WERI-Rb-1 (cell line): ENCODE results near the gene ADAMTS2.

Experiments
- DNase-seq: peaks from one replicate; pipeline ENCODE4 v3.0.0-alpha.2; 2020
- H3K27ac ChIP-seq: fragments of 250-450 bp; sonication (Bioruptor Pico); 2 replicates; pipeline ENCODE4 v1.5.1; 2020; ENCODE audit warnings: mild to moderate bottlenecking, moderate library complexity
- H3K27me3 ChIP-seq: fragments of 250-450 bp; sonication (Bioruptor Pico); 2 replicates; pipeline ENCODE4 v1.5.1; 2021; ENCODE audit warnings: mild to moderate bottlenecking, low read depth, moderate library complexity; ENCODE audit not compliant: insufficient read depth, severe bottlenecking
- H3K36me3 ChIP-seq: fragments of 250-450 bp; sonication (Bioruptor Pico); 2 replicates; pipeline ENCODE4 v1.5.1; 2020; ENCODE audit warnings: mild to moderate bottlenecking, moderate library complexity
- H3K4me3 ChIP-seq: 2 replicates; pipeline ENCODE4 v1.5.1; 2011; ENCODE audit warnings: low read depth, mild to moderate bottlenecking, control low read depth, low read length
- H3K9me3 ChIP-seq: fragments of 250-450 bp; sonication (Bioruptor Pico); 2 replicates; pipeline ENCODE4 v1.5.1; 2021; ENCODE audit warnings: mild to moderate bottlenecking, moderate library complexity; ENCODE audit not compliant: severe bottlenecking
- TF ChIP-seq, protein P1 (sequence below): IDR thresholded peaks from 2 replicates; pipeline ENCODE4 v1.5.1; 2011; ENCODE audit warnings: low read depth, mild to moderate bottlenecking, control low read depth, inconsistent platforms, low read length

Gene ADAMTS2

DNA sequence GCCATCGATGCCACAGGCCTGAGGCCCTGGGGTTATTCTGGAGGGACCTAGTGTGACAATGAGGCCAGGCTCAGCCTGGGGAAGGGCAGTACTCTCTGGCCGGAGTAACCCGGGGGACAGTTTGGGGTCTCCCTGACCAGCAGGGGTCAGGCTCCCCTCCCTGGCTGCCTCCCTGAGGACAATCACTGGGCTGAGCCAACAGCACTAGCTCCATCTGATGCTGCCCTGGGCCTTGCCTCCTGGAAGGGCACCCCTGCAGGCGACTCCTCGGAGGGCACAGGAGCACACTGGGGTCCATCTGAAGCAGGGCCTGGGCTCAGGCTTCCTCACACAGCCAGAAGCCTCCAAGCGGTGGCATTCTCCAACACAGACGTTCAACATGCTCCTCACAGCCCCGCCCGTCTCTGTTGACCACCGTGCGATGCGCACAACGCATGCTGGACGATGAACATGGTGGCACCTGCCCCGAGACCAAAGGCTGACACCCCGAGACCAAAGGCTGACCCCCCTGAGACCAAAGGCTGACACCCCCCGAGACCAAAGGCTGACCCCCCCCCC lies 68.3 kb downstream of the ADAMTS2 start:
- DNase-seq: no peak
- Histone ChIP-seq H3K27me3 (no peaks in the 10 kb centered on the region), H3K9me3 (no peaks in the 10 kb centered on the region), H3K36me3 (no peaks in the 10 kb centered on the region), H3K4me3 (no peak overlapping the region), H3K27ac (no peak overlapping the region)
- TF ChIP-seq, protein P1, sequence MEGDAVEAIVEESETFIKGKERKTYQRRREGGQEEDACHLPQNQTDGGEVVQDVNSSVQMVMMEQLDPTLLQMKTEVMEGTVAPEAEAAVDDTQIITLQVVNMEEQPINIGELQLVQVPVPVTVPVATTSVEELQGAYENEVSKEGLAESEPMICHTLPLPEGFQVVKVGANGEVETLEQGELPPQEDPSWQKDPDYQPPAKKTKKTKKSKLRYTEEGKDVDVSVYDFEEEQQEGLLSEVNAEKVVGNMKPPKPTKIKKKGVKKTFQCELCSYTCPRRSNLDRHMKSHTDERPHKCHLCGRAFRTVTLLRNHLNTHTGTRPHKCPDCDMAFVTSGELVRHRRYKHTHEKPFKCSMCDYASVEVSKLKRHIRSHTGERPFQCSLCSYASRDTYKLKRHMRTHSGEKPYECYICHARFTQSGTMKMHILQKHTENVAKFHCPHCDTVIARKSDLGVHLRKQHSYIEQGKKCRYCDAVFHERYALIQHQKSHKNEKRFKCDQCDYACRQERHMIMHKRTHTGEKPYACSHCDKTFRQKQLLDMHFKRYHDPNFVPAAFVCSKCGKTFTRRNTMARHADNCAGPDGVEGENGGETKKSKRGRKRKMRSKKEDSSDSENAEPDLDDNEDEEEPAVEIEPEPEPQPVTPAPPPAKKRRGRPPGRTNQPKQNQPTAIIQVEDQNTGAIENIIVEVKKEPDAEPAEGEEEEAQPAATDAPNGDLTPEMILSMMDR: peak; percentile 48

DNA sequence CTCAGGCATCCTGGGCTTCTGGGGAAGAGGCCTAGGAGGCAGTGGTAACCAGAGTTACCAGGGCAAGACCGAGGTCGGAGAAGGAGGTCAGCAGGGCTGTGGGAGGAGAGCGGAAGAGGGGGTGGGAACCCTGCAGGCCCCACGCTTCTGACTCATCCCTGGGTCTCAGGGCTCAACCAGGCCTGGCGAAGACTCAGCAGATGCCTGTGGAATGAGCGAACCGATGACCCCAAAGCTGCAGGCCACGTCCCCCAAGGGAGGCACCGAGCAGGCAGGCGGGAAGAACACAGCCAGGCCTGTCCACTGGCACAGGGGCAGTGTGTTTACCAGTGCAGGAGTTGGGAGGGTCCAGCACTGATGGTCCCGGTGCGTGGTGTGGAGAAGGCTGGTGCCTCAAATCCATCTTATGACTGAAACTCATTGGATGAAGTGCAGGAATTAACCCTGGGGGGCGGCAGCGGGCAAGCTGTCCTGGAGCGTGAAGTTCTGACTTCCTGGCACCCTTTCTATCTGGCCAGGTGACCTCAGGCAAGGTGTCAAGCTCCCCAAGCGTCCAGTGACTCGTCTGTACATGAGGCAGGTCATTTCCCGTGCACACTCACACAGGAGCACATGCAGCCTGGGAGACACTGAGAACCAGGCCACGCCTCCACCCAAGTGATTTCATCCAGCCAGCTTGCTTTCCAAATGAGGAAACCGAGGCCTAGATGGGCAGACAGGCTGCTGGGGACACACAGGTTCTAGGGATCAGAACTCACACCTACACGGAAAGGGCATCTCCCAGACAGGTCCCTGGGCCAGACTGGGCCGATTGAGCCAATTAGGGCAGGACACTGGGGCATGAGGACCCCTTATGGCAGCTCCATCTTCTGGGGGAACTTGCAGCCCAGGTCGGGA lies 69.1 kb downstream of the ADAMTS2 start:
- Histone ChIP-seq H3K27ac (no peak overlapping the region), H3K9me3 (no peaks in the 10 kb centered on the region), H3K36me3 (no peaks in the 10 kb centered on the region), H3K27me3 (no peaks in the 10 kb centered on the region), H3K4me3 (no peak overlapping the region)
- TF ChIP-seq, protein P1: no peak
- no peak for DNase-seq

- H3K36me3 ChIP-seq: no peaks in the 10 kb centered on the region
- no peak overlapping the region for H3K4me3 ChIP-seq
- no peaks in the 10 kb centered on the region for H3K9me3 ChIP-seq
- H3K27ac ChIP-seq: no peak overlapping the region
- TF ChIP-seq, protein P1: no peak
- H3K27me3 ChIP-seq: no peaks in the 10 kb centered on the region
- no peak for DNase-seq
These were observed 69.8 kb downstream of the ADAMTS2 start for GRCh38 chr5:179275381-179275878.

- no peak overlapping the region for H3K27ac ChIP-seq
- no peaks in the 10 kb centered on the region for H3K9me3 ChIP-seq
- no peak overlapping the region for H3K4me3 ChIP-seq
- H3K36me3 ChIP-seq: no peaks in the 10 kb centered on the region
- TF ChIP-seq, protein P1: no peak
- DNase-seq: no peak
- no peaks in the 10 kb centered on the region for H3K27me3 ChIP-seq
These were observed 70.6 kb downstream of the ADAMTS2 start for GRCh38 chr5:179274321-179275315.

DNA sequence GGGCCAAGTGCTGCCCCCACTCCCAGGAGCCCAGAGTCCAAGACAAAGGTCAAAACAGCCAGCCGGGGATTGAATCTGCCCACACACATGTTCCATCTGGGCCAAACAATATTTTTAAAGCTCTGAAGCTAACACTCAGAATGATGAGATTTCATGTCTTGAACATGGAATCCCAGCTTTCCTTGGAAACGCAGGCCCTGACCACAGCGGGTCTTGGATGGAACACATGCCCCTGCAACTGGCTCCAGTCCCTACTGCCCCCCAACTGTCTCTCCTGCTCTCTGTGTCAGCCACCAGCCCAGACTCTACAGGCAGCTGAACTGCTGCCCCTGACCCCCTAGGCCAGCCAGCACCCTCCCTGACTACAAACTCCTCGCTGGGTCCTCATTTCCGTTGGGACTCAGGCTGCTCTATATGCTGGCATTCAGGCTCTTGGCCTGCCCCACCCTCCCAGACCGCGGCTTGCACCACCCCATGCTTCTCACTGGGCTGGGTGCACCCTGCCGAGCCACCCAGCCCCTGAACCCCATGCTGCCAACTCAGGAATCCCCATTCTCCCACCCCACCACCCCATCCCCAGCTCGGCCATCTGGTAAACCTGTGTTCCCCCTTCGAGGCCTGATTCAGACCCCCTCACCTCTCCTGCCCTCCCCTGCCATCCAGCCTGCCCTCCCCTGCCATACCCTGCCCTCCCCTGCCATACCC lies 71.7 kb downstream of the ADAMTS2 start:
- Histone ChIP-seq H3K4me3 (no peak overlapping the region), H3K36me3 (no peaks in the 10 kb centered on the region), H3K9me3 (no peaks in the 10 kb centered on the region)

More for the DNA sequence above, 71.7 kb downstream of the ADAMTS2 start:
- Histone ChIP-seq H3K27me3 (no peaks in the 10 kb centered on the region), H3K27ac (no peak overlapping the region)
- no peak for DNase-seq
- TF ChIP-seq, protein P1: no peak
